Cardiac muscle cell (in vitro differentiated cells and primary cell): ENCODE measurements around the gene KDM2A. TPM values are rescaled to one million over a fixed set of nuclear protein-coding genes. Genes with fewer than 3 reads are reported as not detected.

ENCODE experiments used
- DNase-seq, 2 donors: peaks; one replicate each; pipeline versions ENCODE4 v3.0.0 to v3.0.0-alpha.2; 2010 to 2017; ENCODE audit warnings: low read depth in 1 of 2, low spot score in 1 of 2
- H3K27ac ChIP-seq: fragments of 200-600 bp; sonication (generic); 2 replicates; pipeline ENCODE4 v1.5.1; 2016
- H3K27me3 ChIP-seq: fragments of 200-600 bp; sonication (generic); 2 replicates; pipeline ENCODE4 v1.6.0; 2016; ENCODE audit warnings: control low read depth
- H3K36me3 ChIP-seq: fragments of 200-600 bp; sonication (generic); 2 replicates; pipeline ENCODE4 v1.5.1; 2016; ENCODE audit warnings: control low read depth
- H3K4me1 ChIP-seq: fragments of 200-600 bp; sonication (generic); 2 replicates; pipeline ENCODE4 v1.8.1; 2017; ENCODE audit warnings: low read depth, mild to moderate bottlenecking, mixed run types
- H3K4me3 ChIP-seq: fragments of 200-600 bp; sonication (generic); 2 replicates; pipeline ENCODE4 v1.5.1; 2016; ENCODE audit warnings: mild to moderate bottlenecking
- H3K9me3 ChIP-seq: fragments of 200-600 bp; sonication (generic); 2 replicates; pipeline ENCODE4 v1.5.1; 2017; ENCODE audit warnings: low read depth, mild to moderate bottlenecking, control low read depth
- CTCF ChIP-seq: IDR thresholded peaks from 2 replicates; pipeline ENCODE4 v1.5.1; 2012; ENCODE audit warnings: low read depth, mild to moderate bottlenecking, low read length
- polyA plus RNA-seq: library from polyadenylated mRNA; unstranded; fragments of >200 nt; fragmentation: Nextera tagmentation; extraction: Ambion mirVana; gene quantifications from 2 replicates; pipeline ENCODE4 v1.2.1, GENCODE V29; 2016
- total RNA-seq: library from RNA; depleted of rRNA; stranded (reverse); fragments of >200 nt; gene quantifications from 2 replicates; pipeline ENCODE4 v1.2.3, GENCODE V29; 2016

KDM2A gene
- total and polyA plus RNA-seq, 2 experiments from 2014 or later = 17.6 to 37.8 TPM

GRCh38 chr11:67272327-67273259 lies 153.5 kb downstream of the KDM2A start:
- no peaks in the 10 kb centered on the region for H3K9me3 ChIP-seq
- no peak for TF ChIP-seq CTCF
- no peaks in the 10 kb centered on the region for H3K36me3 ChIP-seq
- DNase-seq = no peak
- H3K4me3 ChIP-seq = no peak overlapping the region
- H3K4me1 ChIP-seq = peaks cover 32% of the 10 kb centered on the region
- no peaks in the 10 kb centered on the region for H3K27me3 ChIP-seq
- no peak overlapping the region for H3K27ac ChIP-seq

GRCh38 chr11:67273260-67273990 lies 154.4 kb downstream of the KDM2A start:
- no peak for DNase-seq
- no peaks in the 10 kb centered on the region for H3K9me3 ChIP-seq
- no peak overlapping the region for H3K4me3 ChIP-seq
- H3K36me3 ChIP-seq = no peaks in the 10 kb centered on the region
- no peaks in the 10 kb centered on the region for H3K27me3 ChIP-seq
- H3K27ac ChIP-seq = no peak overlapping the region
- H3K4me1 ChIP-seq = peaks cover 35% of the 10 kb centered on the region
- TF ChIP-seq CTCF = no peak

- TF ChIP-seq CTCF = no peak
- H3K4me1 ChIP-seq = peaks cover 22% of the 10 kb centered on the region
- H3K27ac ChIP-seq = peak overlapping the region; percentile 76
- peaks cover 2% of the 10 kb centered on the region for H3K36me3 ChIP-seq
- H3K9me3 ChIP-seq = no peaks in the 10 kb centered on the region
- H3K4me3 ChIP-seq = no peak overlapping the region
- no peak for DNase-seq
- no peaks in the 10 kb centered on the region for H3K27me3 ChIP-seq
These were observed 155.9 kb downstream of the KDM2A start for GRCh38 chr11:67274768-67275605.

- H3K27ac ChIP-seq = no peak overlapping the region
- DNase-seq = no peak
- no peaks in the 10 kb centered on the region for H3K9me3 ChIP-seq
- H3K36me3 ChIP-seq = peaks cover 5% of the 10 kb centered on the region
- peaks cover 20% of the 10 kb centered on the region for H3K4me1 ChIP-seq
- H3K4me3 ChIP-seq = no peak overlapping the region
- H3K27me3 ChIP-seq = no peaks in the 10 kb centered on the region
- no peak for TF ChIP-seq CTCF
These were observed 156.7 kb downstream of the KDM2A start for GRCh38 chr11:67275606-67276409.
